ENCODE measurements around the gene FAM221B. TPM values are rescaled to one million over a fixed set of nuclear protein-coding genes. Genes with fewer than 3 reads are reported as not detected.
A peak's percentile ranks its signal among the peaks of the same experiment; 100 is the strongest.

Gene FAM221B, protein sequence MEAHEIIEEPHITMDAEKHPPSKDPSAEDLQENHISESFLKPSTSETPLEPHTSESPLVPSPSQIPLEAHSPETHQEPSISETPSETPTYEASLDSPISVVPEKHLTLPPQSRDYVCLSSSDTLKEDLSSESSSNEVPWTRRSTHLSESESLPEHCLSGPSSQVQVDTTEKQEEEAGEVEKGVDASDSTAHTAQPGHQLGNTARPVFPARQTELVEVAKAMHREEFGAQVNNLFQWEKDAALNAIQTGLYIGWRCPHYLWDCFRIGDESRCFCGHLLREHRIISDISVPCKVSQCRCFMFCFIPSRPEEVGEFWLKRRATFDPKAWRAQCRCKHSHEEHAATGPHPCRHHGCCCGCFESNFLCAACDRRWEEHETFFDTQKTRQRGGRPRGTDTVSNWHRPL
- total RNA-seq: under 1 TPM in 1 of 2 donors, not detected in 1; 0.33 TPM

GRCh38 chr9:35828716-35829083 is at the start of gene FAM221B:
Gene FAM221B, minus strand, starts transcription at chr9:35828732. Its CDS starts 2,571 bp downstream, at chr9:35826161.
- H3K9me3 ChIP-seq: no peaks in the 10 kb centered on the region
- peak within 1 kb of the TSS; percentile 53 to 85 for H3K4me3 ChIP-seq
- ATAC-seq (no peak), DNase-seq (peak; percentile 34 to 52 (median 41))
- WGBS, 2 donors: 0 to 2% methylated on average over 6 to 21 of the region's 21 CpGs
- no peaks in the 10 kb centered on the region for H3K36me3 ChIP-seq (replicated peaks in 1 of 2; ENCODE audit: insufficient read depth in 1 of 2, low read depth in 2 of 2)
- H3K27me3 ChIP-seq: no peaks in the 10 kb centered on the region
- intact Hi-C loops (cut with DNase I): no loop called here
- H3K4me1 ChIP-seq: peaks cover 39% of the 10 kb centered on the region
- TF ChIP-seq, protein P1, sequence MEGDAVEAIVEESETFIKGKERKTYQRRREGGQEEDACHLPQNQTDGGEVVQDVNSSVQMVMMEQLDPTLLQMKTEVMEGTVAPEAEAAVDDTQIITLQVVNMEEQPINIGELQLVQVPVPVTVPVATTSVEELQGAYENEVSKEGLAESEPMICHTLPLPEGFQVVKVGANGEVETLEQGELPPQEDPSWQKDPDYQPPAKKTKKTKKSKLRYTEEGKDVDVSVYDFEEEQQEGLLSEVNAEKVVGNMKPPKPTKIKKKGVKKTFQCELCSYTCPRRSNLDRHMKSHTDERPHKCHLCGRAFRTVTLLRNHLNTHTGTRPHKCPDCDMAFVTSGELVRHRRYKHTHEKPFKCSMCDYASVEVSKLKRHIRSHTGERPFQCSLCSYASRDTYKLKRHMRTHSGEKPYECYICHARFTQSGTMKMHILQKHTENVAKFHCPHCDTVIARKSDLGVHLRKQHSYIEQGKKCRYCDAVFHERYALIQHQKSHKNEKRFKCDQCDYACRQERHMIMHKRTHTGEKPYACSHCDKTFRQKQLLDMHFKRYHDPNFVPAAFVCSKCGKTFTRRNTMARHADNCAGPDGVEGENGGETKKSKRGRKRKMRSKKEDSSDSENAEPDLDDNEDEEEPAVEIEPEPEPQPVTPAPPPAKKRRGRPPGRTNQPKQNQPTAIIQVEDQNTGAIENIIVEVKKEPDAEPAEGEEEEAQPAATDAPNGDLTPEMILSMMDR (IDR thresholded peaks at IDR 0.05): no peak
- peak in 1 of 3 donors; percentile 34 for TF ChIP-seq POLR2A (IDR thresholded peaks at IDR 0.05)
- peak within 1 kb of the TSS; percentile 83 to 96 (median 92) for H3K27ac ChIP-seq

DNA sequence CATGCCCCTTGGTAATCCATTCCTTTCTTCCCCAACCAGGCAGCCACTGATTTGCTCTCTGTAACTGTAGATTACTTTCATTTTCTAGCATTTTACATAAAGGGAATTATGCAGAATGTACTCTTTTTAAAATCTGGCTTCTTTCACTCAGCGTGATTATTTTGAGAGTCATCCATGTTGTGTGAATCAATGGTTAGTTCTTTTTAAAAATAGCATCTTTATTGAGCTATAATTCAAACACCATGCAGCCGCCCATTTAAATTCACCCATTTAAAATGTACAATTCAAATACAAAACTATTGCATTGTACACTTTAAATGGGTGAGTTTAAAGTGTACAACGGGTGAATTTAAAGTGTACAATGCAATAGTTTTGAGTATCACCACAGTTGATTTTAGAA is 44.0 kb upstream of the FAM221B start:
- Histone ChIP-seq H3K4me1 (no peaks in the 10 kb centered on the region), H3K4me3 (no peak overlapping the region), H3K27me3 (no peaks in the 10 kb centered on the region), H3K27ac (no peak overlapping the region), H3K9me3 (no peaks in the 10 kb centered on the region), H3K36me3 (replicated peaks in 1 of 2; ENCODE audit: insufficient read depth in 1 of 2, low read depth in 2 of 2) (no peaks in the 10 kb centered on the region)
- no peak for ATAC-seq
- intact Hi-C loops (cut with DNase I): no loop called here
- no peak for DNase-seq
- TF ChIP-seq, protein P1 (IDR thresholded peaks at IDR 0.05): no peak
- TF ChIP-seq POLR2A (IDR thresholded peaks at IDR 0.05): no peak
- 60 to 66% methylated on average over 3 of the region's 3 CpGs for WGBS, 2 donors

GRCh38 chr9:35871545-35871944 is 43.0 kb upstream of the FAM221B start:
- WGBS, 2 donors: 51 to 61% methylated on average over 3 of the region's 3 CpGs
- H3K4me1 ChIP-seq: no peaks in the 10 kb centered on the region
- ATAC-seq: no peak
- no peaks in the 10 kb centered on the region for H3K36me3 ChIP-seq (replicated peaks in 1 of 2; ENCODE audit: insufficient read depth in 1 of 2, low read depth in 2 of 2)
- no peaks in the 10 kb centered on the region for H3K9me3 ChIP-seq
- no peak overlapping the region for H3K4me3 ChIP-seq
- no peaks in the 10 kb centered on the region for H3K27me3 ChIP-seq
- intact Hi-C loops (cut with DNase I): no loop called here
- no peak overlapping the region for H3K27ac ChIP-seq
- TF ChIP-seq, protein P1 (IDR thresholded peaks at IDR 0.05): no peak
- TF ChIP-seq POLR2A (IDR thresholded peaks at IDR 0.05): no peak
- peak in 1 of 4 donors; percentile 78 for DNase-seq

GRCh38 chr9:35870351-35870923 is 41.9 kb upstream of the FAM221B start, which contains the start of gene OR13J1:
Gene OR13J1, minus strand, starts transcription at chr9:35870401. Its CDS starts 0 bp downstream, at chr9:35870401.
- intact Hi-C loops (cut with DNase I): no loop called here
- H3K9me3 ChIP-seq: no peaks in the 10 kb centered on the region
- H3K27ac ChIP-seq: no peak within 1 kb of the TSS
- no peak for ATAC-seq
- no peaks in the 10 kb centered on the region for H3K36me3 ChIP-seq (replicated peaks in 1 of 2; ENCODE audit: insufficient read depth in 1 of 2, low read depth in 2 of 2)
- H3K4me3 ChIP-seq: no peak within 1 kb of the TSS
- DNase-seq: no peak
- H3K27me3 ChIP-seq: no peaks in the 10 kb centered on the region
- WGBS, 2 donors: 80 to 82% methylated on average over 8 of the region's 8 CpGs
- no peak for TF ChIP-seq POLR2A (IDR thresholded peaks at IDR 0.05)
- TF ChIP-seq, protein P1 (IDR thresholded peaks at IDR 0.05): no peak
- no peaks in the 10 kb centered on the region for H3K4me1 ChIP-seq

Data from body of pancreas (tissue), 4 donors.